GM12801 (cell line): Measurements from ENCODE around the gene MARCKSL1.

Experiments used
- CTCF ChIP-seq: IDR thresholded peaks from one replicate; pipeline ENCODE4 v1.5.1; 2011; ENCODE audit warnings: control low read depth; ENCODE audit not compliant: insufficient read length; ENCODE audit errors: extremely low read depth

Gene MARCKSL1

GRCh38 chr1:32335790-32336590 is at the start of gene MARCKSL1:
Gene MARCKSL1, minus strand, starts transcription at chr1:32336233. Its CDS starts 200 bp downstream, at chr1:32336033.
- TF ChIP-seq CTCF: no peak

- TF ChIP-seq CTCF: no peak
These were observed 44.0 kb upstream of the MARCKSL1 start for GRCh38 chr1:32380057-32380456.

- no peak for TF ChIP-seq CTCF
These were observed 41.6 kb upstream of the MARCKSL1 start for GRCh38 chr1:32377541-32378220.

GRCh38 chr1:32376199-32376598 is 40.2 kb upstream of the MARCKSL1 start:
- TF ChIP-seq CTCF: no peak

- no peak for TF ChIP-seq CTCF
These were observed 38.1 kb upstream of the MARCKSL1 start for GRCh38 chr1:32373996-32374592.

GRCh38 chr1:32372149-32372756 is 36.2 kb upstream of the MARCKSL1 start:
- TF ChIP-seq CTCF: no peak

- no peak for TF ChIP-seq CTCF
These were observed 32.0 kb upstream of the MARCKSL1 start for GRCh38 chr1:32367912-32368635.
